ENCODE data around the gene STK24.

DNA sequence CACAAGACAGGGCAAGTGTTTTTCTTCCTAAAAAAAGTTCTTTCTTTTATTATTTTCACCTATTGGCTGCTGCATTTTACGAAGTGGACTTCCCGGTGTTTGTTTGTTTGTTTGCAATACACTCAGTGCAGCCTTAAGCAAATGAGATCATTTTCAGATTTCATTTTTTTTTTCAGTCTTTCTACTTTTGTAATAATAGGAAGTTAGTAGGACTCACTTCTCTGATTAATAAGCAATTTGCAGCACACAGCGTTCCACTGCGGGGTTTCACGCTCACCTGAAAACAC, 128.3 kb downstream of the STK24 start:
- TF ChIP-seq, protein P1, sequence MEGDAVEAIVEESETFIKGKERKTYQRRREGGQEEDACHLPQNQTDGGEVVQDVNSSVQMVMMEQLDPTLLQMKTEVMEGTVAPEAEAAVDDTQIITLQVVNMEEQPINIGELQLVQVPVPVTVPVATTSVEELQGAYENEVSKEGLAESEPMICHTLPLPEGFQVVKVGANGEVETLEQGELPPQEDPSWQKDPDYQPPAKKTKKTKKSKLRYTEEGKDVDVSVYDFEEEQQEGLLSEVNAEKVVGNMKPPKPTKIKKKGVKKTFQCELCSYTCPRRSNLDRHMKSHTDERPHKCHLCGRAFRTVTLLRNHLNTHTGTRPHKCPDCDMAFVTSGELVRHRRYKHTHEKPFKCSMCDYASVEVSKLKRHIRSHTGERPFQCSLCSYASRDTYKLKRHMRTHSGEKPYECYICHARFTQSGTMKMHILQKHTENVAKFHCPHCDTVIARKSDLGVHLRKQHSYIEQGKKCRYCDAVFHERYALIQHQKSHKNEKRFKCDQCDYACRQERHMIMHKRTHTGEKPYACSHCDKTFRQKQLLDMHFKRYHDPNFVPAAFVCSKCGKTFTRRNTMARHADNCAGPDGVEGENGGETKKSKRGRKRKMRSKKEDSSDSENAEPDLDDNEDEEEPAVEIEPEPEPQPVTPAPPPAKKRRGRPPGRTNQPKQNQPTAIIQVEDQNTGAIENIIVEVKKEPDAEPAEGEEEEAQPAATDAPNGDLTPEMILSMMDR (conservative IDR thresholded peaks at IDR 0.05; ENCODE audit: low read length): no peak; the same call in 1 of the 2 replicates
- no peak for TF ChIP-seq EZH2phosphoT487 (IDR thresholded peaks at IDR 0.05; ENCODE audit: borderline replicate concordance)

Data from Loucy (cell line).